PC-3 (cell line): ENCODE results near the gene MON1A. TPM values are rescaled to one million over a fixed set of nuclear protein-coding genes. Genes with fewer than 3 reads are reported as not detected.
A peak's percentile ranks its signal among the peaks of the same experiment; 100 is the strongest.
"Not testable (repeated sequence)": the region's sequence is repeated elsewhere in the genome, so short reads cannot be mapped to it uniquely, and the experiment has no call there.

ENCODE experiments used
- ATAC-seq: fragments of 200-7000 bp; cut with Tn5 transposase; 2 replicates; pipeline ENCODE4 v1.9.1; 2020; ENCODE audit warnings: mild to moderate bottlenecking, moderate library complexity
- BruUV-seq: library from RNA; stranded (reverse); fragments of 400-500 nt; replicated peaks from 2 replicates; lab custom pipeline; 2021; lab: Mats Ljungman, UMichigan
- CTCF ChIA-PET: fragments of 300-600 bp; sonication (Branson Sonifier 250); formaldehyde crosslinking; loops from one replicate; lab custom pipeline; 2022; ENCODE audit warnings: antibody characterized with exemption; lab: Charles Lee
- POLR2A ChIA-PET: fragments of 300-600 bp; sonication (Branson Sonifier 250); formaldehyde crosslinking; loops from one replicate; lab custom pipeline; 2022; ENCODE audit warnings: antibody characterized with exemption; ENCODE audit not compliant: unreplicated experiment; lab: Charles Lee
- DNase-seq: peaks from one replicate; pipeline ENCODE4 v3.0.0-alpha.2; 2015
- H2AFZ ChIP-seq: fragments of 300-600 bp; sonication (generic); 2 replicates; pipeline ENCODE4 v1.6.0; 2016; ENCODE audit warnings: antibody characterized with exemption, low read length
- H3F3A ChIP-seq: fragments of 300-600 bp; sonication (generic); one replicate; pipeline ENCODE4 v1.6.0; 2017; ENCODE audit warnings: antibody characterized with exemption, low read length, control low read depth, mild to moderate bottlenecking; ENCODE audit not compliant: unreplicated experiment
- H3K27ac ChIP-seq: fragments of 300-600 bp; sonication (generic); 2 replicates; pipeline ENCODE4 v1.5.1; 2016; ENCODE audit warnings: mild to moderate bottlenecking, low read length
- H3K27me3 ChIP-seq: fragments of 300-600 bp; sonication (generic); 2 replicates; pipeline ENCODE4 v1.6.1; 2016; ENCODE audit warnings: low read length, mixed read lengths
- H3K36me3 ChIP-seq: fragments of 300-600 bp; sonication (generic); 2 replicates; pipeline ENCODE4 v1.6.1; 2016; ENCODE audit warnings: low read depth, mixed run types, low read length, mixed read lengths
- H3K4me1 ChIP-seq: fragments of 300-600 bp; sonication (generic); 2 replicates; pipeline ENCODE4 v1.5.1; 2016; ENCODE audit warnings: low read length; ENCODE audit not compliant: insufficient read depth
- H3K4me2 ChIP-seq: fragments of 300-600 bp; sonication (generic); 2 replicates; pipeline ENCODE4 v1.6.0; 2016; ENCODE audit warnings: low read length
- H3K4me3 ChIP-seq: fragments of 300-600 bp; sonication (generic); 2 replicates; pipeline ENCODE4 v1.5.1; 2016; ENCODE audit warnings: mild to moderate bottlenecking, low read length, mixed read lengths
- H3K79me2 ChIP-seq: fragments of 300-600 bp; sonication (generic); 2 replicates; pipeline ENCODE4 v1.6.1; 2017; ENCODE audit warnings: low read length, mixed read lengths
- H3K9ac ChIP-seq: fragments of 300-600 bp; sonication (generic); 2 replicates; pipeline ENCODE4 v1.6.0; 2016; ENCODE audit warnings: mild to moderate bottlenecking, low read length
- H3K9me2 ChIP-seq: fragments of 300-600 bp; sonication (generic); replicated peaks from 2 replicates; pipeline ENCODE4 v1.6.1; 2016; ENCODE audit warnings: mixed run types, low read length, mixed read lengths
- H3K9me3 ChIP-seq: fragments of 300-600 bp; sonication (generic); 2 replicates; pipeline ENCODE4 v1.6.1; 2016; ENCODE audit warnings: low read length, mixed read lengths
- H4K20me1 ChIP-seq: fragments of 300-600 bp; sonication (generic); 2 replicates; pipeline ENCODE4 v1.6.1; 2016; ENCODE audit warnings: low read length, mixed read lengths
- CTCF ChIP-seq: fragments of 300-600 bp; sonication (generic); conservative IDR thresholded peaks from 2 replicates; pipeline ENCODE4 v1.5.1; 2017; ENCODE audit warnings: antibody characterized with exemption, low read depth, mild to moderate bottlenecking, low read length
- EZH2 ChIP-seq: fragments of 300-600 bp; sonication (generic); IDR thresholded peaks from one replicate; pipeline ENCODE4 v1.6.1; 2017; ENCODE audit warnings: antibody characterized with exemption, mild to moderate bottlenecking, low read length; ENCODE audit not compliant: unreplicated experiment
- EZH2phosphoT487 ChIP-seq: fragments of 300-600 bp; sonication (generic); IDR thresholded peaks from 2 replicates; pipeline ENCODE4 v1.6.1; 2018; ENCODE audit warnings: mild to moderate bottlenecking, antibody characterized with exemption, low read length, borderline replicate concordance
- intact Hi-C: fragments of 100-400 bp; cut with micrococcal nuclease; formaldehyde crosslinking; loops from 2 replicates; pipeline ENCODE4 v1.9.0; 2023
- total RNA-seq: library from RNA; depleted of rRNA; stranded (reverse); fragments of >200 nt; gene quantifications from 2 replicates; pipeline ENCODE4 v1.2.3, GENCODE V29; 2014

Gene MON1A
- total RNA-seq, 1 experiment from 2014 or later: 20.8 TPM

GRCh38 chr3:49940667-49941249 is 11.1 kb upstream of the MON1A start:
- peaks cover 54% of the 10 kb centered on the region for H3K79me2 ChIP-seq
- intact Hi-C loops: loop anchor here (1.0 kb wide), 1 partner anchor 11 kb away; the partner anchor contains the start of gene MON1A
- ChIA-PET POLR2A (interaction anchor here (1.0 to 1.6 kb wide), 3 partner anchors 10 to 34 kb away, joined by 3 to 9 read pairs (median 5); partner anchors contain the start of gene MON1A), CTCF (interaction anchor here (0.7 kb wide), 1 partner anchor 292 kb away, joined by 20 read pairs; no protein-coding TSS in a partner anchor)
- TF ChIP-seq EZH2phosphoT487 (no peak), EZH2 (no peak), CTCF (no peak)
- H3K36me3 ChIP-seq: 0 out of 2 replicates have a peak, but pooled peaks cover 3% of the 10 kb centered on the region
- no peaks in the 10 kb centered on the region for H3K9me3 ChIP-seq
- H3K9me2 ChIP-seq: no peaks in the 10 kb centered on the region
- peak overlapping the region; percentile 96 for H3K4me2 ChIP-seq
- H3K27me3 ChIP-seq: no peaks in the 10 kb centered on the region
- H4K20me1 ChIP-seq: peaks cover 18% of the 10 kb centered on the region
- peak overlapping the region; percentile 81 for H2AFZ ChIP-seq
- peak overlapping the region; percentile 91 for H3K4me3 ChIP-seq
- peaks cover 4% of the 10 kb centered on the region for H3K4me1 ChIP-seq
- no peaks in the 10 kb centered on the region for H3F3A ChIP-seq
- TSS peak; percentile 71 for BruUV-seq
- ATAC-seq (no peak), DNase-seq (no peak)
- peak overlapping the region; percentile 82 for H3K27ac ChIP-seq
- peak overlapping the region; percentile 84 for H3K9ac ChIP-seq

GRCh38 chr3:49939858-49940666 is 10.5 kb upstream of the MON1A start, which contains the start of gene RBM6:
Gene RBM6 (plus strand): TSS chr3:49940150. CDS start chr3:49962642, 22,492 bp downstream.
- ChIA-PET POLR2A (interaction anchor here (1.0 to 1.6 kb wide), 3 partner anchors 9 to 34 kb away, joined by 3 to 9 read pairs (median 5); partner anchors contain the start of gene MON1A), CTCF (interaction anchor here (0.6 to 1.0 kb wide), 3 partner anchors 10 to 293 kb away, joined by 3 to 20 read pairs (median 6); partner anchors contain the start of gene MON1A)
- Histone ChIP-seq H3K9me2 (no peaks in the 10 kb centered on the region), H3K79me2 (peaks cover 47% of the 10 kb centered on the region), H3K4me1 (peaks cover 4% of the 10 kb centered on the region), H3K9ac (peak within 1 kb of the TSS; percentile 84), H3K27ac (peak within 1 kb of the TSS; percentile 82), H3K36me3 (0 out of 2 replicates have a peak, but pooled peaks cover 3% of the 10 kb centered on the region), H3F3A (no peaks in the 10 kb centered on the region), H4K20me1 (peaks cover 18% of the 10 kb centered on the region), H3K27me3 (no peaks in the 10 kb centered on the region), H3K4me3 (peak within 1 kb of the TSS; percentile 91), H3K4me2 (peak within 1 kb of the TSS; percentile 96), H2AFZ (peak within 1 kb of the TSS; percentile 81), H3K9me3 (no peaks in the 10 kb centered on the region)
- TF ChIP-seq EZH2: no peak
- no peak for TF ChIP-seq EZH2phosphoT487
- BruUV-seq: no TSS peak
- peak; percentile 98 for ATAC-seq
- intact Hi-C loops: loop anchor here (1.0 kb wide), 1 partner anchor 11 kb away; the partner anchor contains the start of gene MON1A
- DNase-seq: peak; percentile 96

- no peaks in the 10 kb centered on the region for H3K27me3 ChIP-seq
- no peaks in the 10 kb centered on the region for H3K9me3 ChIP-seq
- BruUV-seq: no TSS peak
- H3F3A ChIP-seq: no peaks in the 10 kb centered on the region
- no peak overlapping the region for H3K9ac ChIP-seq
- peaks cover 9% of the 10 kb centered on the region for H4K20me1 ChIP-seq
- H3K4me2 ChIP-seq: no peak overlapping the region
- peaks cover 18% of the 10 kb centered on the region for H3K79me2 ChIP-seq
- POLR2A ChIA-PET: no interaction called here
- no peak overlapping the region for H3K27ac ChIP-seq
- no peak for DNase-seq
- H3K36me3 ChIP-seq: no peaks in the 10 kb centered on the region
- no peak overlapping the region for H3K4me3 ChIP-seq
- H3K9me2 ChIP-seq: no peaks in the 10 kb centered on the region
- TF ChIP-seq EZH2: no peak
- no peak overlapping the region for H2AFZ ChIP-seq
- intact Hi-C loops: no loop called here
- CTCF ChIA-PET: no interaction called here
- H3K4me1 ChIP-seq: peaks cover 4% of the 10 kb centered on the region
- no peak for ATAC-seq
These were observed 7.5 kb upstream of the MON1A start for GRCh38 chr3:49937090-49937489.

DNA sequence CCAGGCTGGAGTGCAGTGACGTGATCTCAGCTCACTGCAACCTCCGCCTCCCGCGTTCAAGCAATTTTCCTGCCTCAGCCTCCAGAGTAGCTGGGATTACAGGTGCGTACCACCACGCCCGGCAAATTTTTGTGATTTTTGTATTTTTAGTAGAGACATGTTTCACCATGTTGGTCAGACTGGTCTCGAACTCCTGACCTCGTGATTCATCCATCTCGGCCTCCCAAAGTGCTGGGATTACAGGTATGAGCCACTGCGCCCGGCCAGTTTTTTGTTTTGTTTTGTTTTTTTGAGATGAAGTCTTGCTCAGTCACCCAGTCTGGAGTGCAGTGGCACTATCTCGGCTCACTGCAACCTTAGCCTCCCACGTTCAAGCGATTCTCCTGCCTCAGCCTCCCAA is 2.7 kb upstream of the MON1A start:
- H3K27ac ChIP-seq, H3F3A ChIP-seq, H3K9me3 ChIP-seq, ATAC-seq, H3K27me3 ChIP-seq, BruUV-seq, H3K9me2 ChIP-seq, H2AFZ ChIP-seq, intact Hi-C loops, POLR2A ChIA-PET, H4K20me1 ChIP-seq, H3K4me2 ChIP-seq, DNase-seq, H3K4me3 ChIP-seq, H3K9ac ChIP-seq, H3K36me3 ChIP-seq, CTCF ChIA-PET: not testable (repeated sequence)
- peaks cover 20% of the 10 kb centered on the region for H3K79me2 ChIP-seq
- peaks cover 25% of the 10 kb centered on the region for H3K4me1 ChIP-seq
